HL-60 (cell line): Measurements from ENCODE around the gene SPTB.

Experiments used
- GABPA ChIP-seq: IDR thresholded peaks from 2 replicates; pipeline ENCODE4 v1.6.1; 2012; ENCODE audit warnings: low read depth
- POLR2AphosphoS5 ChIP-seq: IDR thresholded peaks from 2 replicates; pipeline ENCODE4 v1.6.1; 2012; ENCODE audit warnings: low read depth
- TF ChIP-seq, protein P1 (sequence below): IDR thresholded peaks from one replicate; pipeline ENCODE4 v1.5.1; 2011; ENCODE audit warnings: low read length, control low read depth, inconsistent platforms; ENCODE audit not compliant: insufficient read depth

DNA sequence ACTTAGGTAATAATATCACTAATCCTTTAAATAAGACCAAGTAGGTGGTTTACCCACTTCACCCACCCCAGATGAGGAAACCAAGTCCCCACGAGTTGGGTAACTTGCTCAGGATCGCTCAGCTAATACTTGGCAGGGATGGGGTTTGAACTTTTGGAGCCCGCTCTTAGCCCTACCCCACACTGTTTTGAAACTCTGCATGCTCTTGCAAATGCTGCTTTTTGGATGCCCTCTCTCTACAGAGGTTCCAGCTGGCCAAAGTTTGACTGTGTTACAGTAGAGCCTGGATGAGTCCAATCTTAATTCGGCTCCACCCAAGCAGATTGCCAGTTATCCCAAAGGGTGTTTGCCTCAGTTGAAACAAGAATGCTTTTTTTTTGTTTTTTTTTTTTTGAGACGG, 168.7 kb downstream of the SPTB start:
- no peak for TF ChIP-seq POLR2AphosphoS5
- TF ChIP-seq, protein P1, sequence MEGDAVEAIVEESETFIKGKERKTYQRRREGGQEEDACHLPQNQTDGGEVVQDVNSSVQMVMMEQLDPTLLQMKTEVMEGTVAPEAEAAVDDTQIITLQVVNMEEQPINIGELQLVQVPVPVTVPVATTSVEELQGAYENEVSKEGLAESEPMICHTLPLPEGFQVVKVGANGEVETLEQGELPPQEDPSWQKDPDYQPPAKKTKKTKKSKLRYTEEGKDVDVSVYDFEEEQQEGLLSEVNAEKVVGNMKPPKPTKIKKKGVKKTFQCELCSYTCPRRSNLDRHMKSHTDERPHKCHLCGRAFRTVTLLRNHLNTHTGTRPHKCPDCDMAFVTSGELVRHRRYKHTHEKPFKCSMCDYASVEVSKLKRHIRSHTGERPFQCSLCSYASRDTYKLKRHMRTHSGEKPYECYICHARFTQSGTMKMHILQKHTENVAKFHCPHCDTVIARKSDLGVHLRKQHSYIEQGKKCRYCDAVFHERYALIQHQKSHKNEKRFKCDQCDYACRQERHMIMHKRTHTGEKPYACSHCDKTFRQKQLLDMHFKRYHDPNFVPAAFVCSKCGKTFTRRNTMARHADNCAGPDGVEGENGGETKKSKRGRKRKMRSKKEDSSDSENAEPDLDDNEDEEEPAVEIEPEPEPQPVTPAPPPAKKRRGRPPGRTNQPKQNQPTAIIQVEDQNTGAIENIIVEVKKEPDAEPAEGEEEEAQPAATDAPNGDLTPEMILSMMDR = no peak
- no peak for TF ChIP-seq GABPA
